ENCODE data around the gene NCOA3.

Gene NCOA3

GRCh38 chr20:47484303-47484702 is 17.4 kb upstream of the NCOA3 start:
- Histone ChIP-seq H4K20me1 (ENCODE audit: insufficient read depth, low read length) (no peaks in the 10 kb centered on the region), H3K27me3 (ENCODE audit: insufficient read depth, low read length) (no peaks in the 10 kb centered on the region), H3F3A (ENCODE audit: insufficient read depth, low read length) (peaks cover 14% of the 10 kb centered on the region), H3K79me2 (ENCODE audit: insufficient read depth, low read length) (no peaks in the 10 kb centered on the region), H3K27ac (ENCODE audit: low read depth, low read length, poor library complexity, severe bottlenecking) (peak overlapping the region; percentile 100), H3K4me1 (ENCODE audit: insufficient read depth, low read length, severe bottlenecking) (peaks cover 90% of the 10 kb centered on the region), H3K9ac (ENCODE audit: low read length) (peak overlapping the region; percentile 41), H3K4me2 (ENCODE audit: low read length) (peak overlapping the region; percentile 28), H3K4me3 (ENCODE audit: low read depth, low read length, poor library complexity, severe bottlenecking) (no peak overlapping the region), H3K9me3 (ENCODE audit: low read length) (no peaks in the 10 kb centered on the region), H3K9me2 (ENCODE audit: low read depth, low read length) (no peaks in the 10 kb centered on the region), H2AFZ (ENCODE audit: low read length) (no peak overlapping the region), H3K36me3 (ENCODE audit: insufficient read depth, low read length) (no peaks in the 10 kb centered on the region)
- no peak for TF ChIP-seq EZH2 (IDR thresholded peaks at IDR 0.05; ENCODE audit: borderline replicate concordance, low read length)
- TF ChIP-seq CTCF (IDR thresholded peaks at IDR 0.05; ENCODE audit: low read length), result no peak

GRCh38 chr20:47487175-47487917 is 14.3 kb upstream of the NCOA3 start:
- Histone ChIP-seq H3K27me3 (ENCODE audit: insufficient read depth, low read length) (no peaks in the 10 kb centered on the region), H3K4me3 (ENCODE audit: low read depth, low read length, poor library complexity, severe bottlenecking) (peak overlapping the region; percentile 40), H3F3A (ENCODE audit: insufficient read depth, low read length) (peaks cover 14% of the 10 kb centered on the region), H3K36me3 (ENCODE audit: insufficient read depth, low read length) (no peaks in the 10 kb centered on the region), H4K20me1 (ENCODE audit: insufficient read depth, low read length) (no peaks in the 10 kb centered on the region), H3K9me2 (ENCODE audit: low read depth, low read length) (no peaks in the 10 kb centered on the region), H3K9me3 (ENCODE audit: low read length) (no peaks in the 10 kb centered on the region), H3K4me2 (ENCODE audit: low read length) (peak overlapping the region; percentile 68), H3K9ac (ENCODE audit: low read length) (peak overlapping the region; percentile 71), H3K4me1 (ENCODE audit: insufficient read depth, low read length, severe bottlenecking) (peaks cover 98% of the 10 kb centered on the region), H2AFZ (ENCODE audit: low read length) (no peak overlapping the region), H3K27ac (ENCODE audit: low read depth, low read length, poor library complexity, severe bottlenecking) (peak overlapping the region; percentile 100), H3K79me2 (ENCODE audit: insufficient read depth, low read length) (no peaks in the 10 kb centered on the region)
- TF ChIP-seq EZH2 (IDR thresholded peaks at IDR 0.05; ENCODE audit: borderline replicate concordance, low read length) (no peak), CTCF (IDR thresholded peaks at IDR 0.05; ENCODE audit: low read length) (no peak)

GRCh38 chr20:47489448-47489872 is 12.2 kb upstream of the NCOA3 start:
- H3K27me3 ChIP-seq (ENCODE audit: insufficient read depth, low read length), result no peaks in the 10 kb centered on the region
- H3K4me1 ChIP-seq (ENCODE audit: insufficient read depth, low read length, severe bottlenecking), result peaks cover 98% of the 10 kb centered on the region
- no peaks in the 10 kb centered on the region for H3K9me3 ChIP-seq (ENCODE audit: low read length)
- TF ChIP-seq EZH2 (IDR thresholded peaks at IDR 0.05; ENCODE audit: borderline replicate concordance, low read length), result no peak
- no peak overlapping the region for H3K9ac ChIP-seq (ENCODE audit: low read length)
- no peak overlapping the region for H2AFZ ChIP-seq (ENCODE audit: low read length)
- no peaks in the 10 kb centered on the region for H3K36me3 ChIP-seq (ENCODE audit: insufficient read depth, low read length)
- H4K20me1 ChIP-seq (ENCODE audit: insufficient read depth, low read length), result no peaks in the 10 kb centered on the region
- H3K27ac ChIP-seq (ENCODE audit: low read depth, low read length, poor library complexity, severe bottlenecking), result peak overlapping the region; percentile 100
- H3K4me3 ChIP-seq (ENCODE audit: low read depth, low read length, poor library complexity, severe bottlenecking), result no peak overlapping the region
- no peaks in the 10 kb centered on the region for H3K9me2 ChIP-seq (ENCODE audit: low read depth, low read length)
- no peak overlapping the region for H3K4me2 ChIP-seq (ENCODE audit: low read length)
- H3K79me2 ChIP-seq (ENCODE audit: insufficient read depth, low read length), result no peaks in the 10 kb centered on the region
- H3F3A ChIP-seq (ENCODE audit: insufficient read depth, low read length), result peaks cover 17% of the 10 kb centered on the region

GRCh38 chr20:47490795-47491194 is 10.9 kb upstream of the NCOA3 start:
- peak overlapping the region; percentile 100 for H3K27ac ChIP-seq (ENCODE audit: low read depth, low read length, poor library complexity, severe bottlenecking)
- H3K4me3 ChIP-seq (ENCODE audit: low read depth, low read length, poor library complexity, severe bottlenecking), result no peak overlapping the region
- peaks cover 89% of the 10 kb centered on the region for H3K4me1 ChIP-seq (ENCODE audit: insufficient read depth, low read length, severe bottlenecking)
- H3K9me3 ChIP-seq (ENCODE audit: low read length), result no peaks in the 10 kb centered on the region
- no peak for TF ChIP-seq CTCF (IDR thresholded peaks at IDR 0.05; ENCODE audit: low read length)
- TF ChIP-seq EZH2 (IDR thresholded peaks at IDR 0.05; ENCODE audit: borderline replicate concordance, low read length), result no peak
- peak overlapping the region; percentile 19; the same call in 1 of the 2 replicates for H3K9ac ChIP-seq (ENCODE audit: low read length)
- H4K20me1 ChIP-seq (ENCODE audit: insufficient read depth, low read length), result no peaks in the 10 kb centered on the region
- no peaks in the 10 kb centered on the region for H3K27me3 ChIP-seq (ENCODE audit: insufficient read depth, low read length)
- H3K36me3 ChIP-seq (ENCODE audit: insufficient read depth, low read length), result no peaks in the 10 kb centered on the region
- H3K79me2 ChIP-seq (ENCODE audit: insufficient read depth, low read length), result no peaks in the 10 kb centered on the region
- peaks cover 17% of the 10 kb centered on the region for H3F3A ChIP-seq (ENCODE audit: insufficient read depth, low read length)
- H3K4me2 ChIP-seq (ENCODE audit: low read length), result no peak overlapping the region
- no peaks in the 10 kb centered on the region for H3K9me2 ChIP-seq (ENCODE audit: low read depth, low read length)
- no peak overlapping the region for H2AFZ ChIP-seq (ENCODE audit: low read length)

Data from OCI-LY1 (cell line).